Ishikawa (cell line): Measurements from ENCODE around the gene FHOD1.

ENCODE experiments used
- CEBPB ChIP-seq: IDR thresholded peaks from 2 replicates; pipeline ENCODE4 v1.6.1; 2012
- CREB1 ChIP-seq: IDR thresholded peaks from 2 replicates; pipeline ENCODE4 v1.6.1; 2012; ENCODE audit warnings: low read depth
- EGR1 ChIP-seq: IDR thresholded peaks from 2 replicates; pipeline ENCODE4 v1.6.1; 2012
- EP300 ChIP-seq: IDR thresholded peaks from 2 replicates; pipeline ENCODE4 v1.6.1; 2012; ENCODE audit warnings: borderline replicate concordance
- FOXM1 ChIP-seq: IDR thresholded peaks from 2 replicates; pipeline ENCODE4 v1.6.1; 2012; ENCODE audit warnings: low read depth, borderline replicate concordance
- NFIC ChIP-seq: IDR thresholded peaks from 2 replicates; pipeline ENCODE4 v1.6.1; 2012
- RAD21 ChIP-seq: IDR thresholded peaks from 2 replicates; pipeline ENCODE4 v1.6.1; 2012; ENCODE audit warnings: low read depth
- TAF1 ChIP-seq: IDR thresholded peaks from 2 replicates; pipeline ENCODE4 v1.6.1; 2012; ENCODE audit warnings: low read depth, mild to moderate bottlenecking
- TCF12 ChIP-seq: IDR thresholded peaks from 2 replicates; pipeline ENCODE4 v1.6.1; 2012; ENCODE audit warnings: low read depth
- TEAD4 ChIP-seq: IDR thresholded peaks from 2 replicates; pipeline ENCODE4 v1.6.1; 2012
- YY1 ChIP-seq: IDR thresholded peaks from 2 replicates; pipeline ENCODE4 v1.6.1; 2012; ENCODE audit warnings: low read depth
- ZBTB7A ChIP-seq: IDR thresholded peaks from 2 replicates; pipeline ENCODE4 v1.6.1; 2012; ENCODE audit warnings: low read depth
- TF ChIP-seq, protein P1 (sequence below): IDR thresholded peaks from 2 replicates; pipeline ENCODE4 v1.6.1; 2012
- TF ChIP-seq, protein P2 (sequence below): IDR thresholded peaks from 2 replicates; pipeline ENCODE4 v1.6.1; 2012
- TF ChIP-seq, protein P3 (sequence below): IDR thresholded peaks from 2 replicates; pipeline ENCODE4 v1.6.1; 2012; ENCODE audit warnings: low read depth, mild to moderate bottlenecking

Gene FHOD1

DNA sequence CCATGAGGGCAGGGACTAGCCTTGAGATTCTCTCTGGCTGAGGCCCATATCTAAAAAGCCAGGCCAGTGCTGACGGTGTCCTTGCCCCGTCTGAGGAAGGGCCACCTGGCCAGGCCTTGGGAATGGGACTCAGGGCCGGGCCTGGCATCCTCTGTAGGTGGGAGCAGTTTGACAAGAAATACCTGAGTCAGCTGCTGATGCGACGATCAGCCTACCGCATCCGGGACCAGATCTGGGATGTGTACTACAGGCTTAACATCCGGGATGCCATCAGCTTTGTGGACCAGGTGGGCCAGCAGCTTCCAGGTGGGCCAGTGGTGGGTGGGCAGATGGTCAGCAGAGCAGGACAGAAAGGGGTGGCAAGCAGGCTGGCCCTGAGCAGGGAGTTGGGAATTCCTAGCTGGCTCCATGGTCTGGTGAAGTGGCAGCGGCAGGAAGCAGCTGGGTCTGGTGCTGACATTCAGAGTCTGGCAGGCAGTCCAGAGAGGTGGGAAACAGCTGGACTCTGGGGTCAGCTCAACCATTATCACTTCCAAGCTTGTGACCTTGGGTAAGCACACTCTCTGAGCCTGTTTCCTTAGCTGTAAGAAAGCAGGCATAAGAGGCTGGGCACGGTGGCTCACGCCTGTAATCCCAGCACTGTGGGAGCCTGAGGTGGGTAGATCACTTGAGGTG lies 11.0 kb upstream of the FHOD1 start:
- TF ChIP-seq RAD21 (no peak), TAF1 (no peak)
- TF ChIP-seq, protein P1, sequence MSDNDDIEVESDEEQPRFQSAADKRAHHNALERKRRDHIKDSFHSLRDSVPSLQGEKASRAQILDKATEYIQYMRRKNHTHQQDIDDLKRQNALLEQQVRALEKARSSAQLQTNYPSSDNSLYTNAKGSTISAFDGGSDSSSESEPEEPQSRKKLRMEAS, result no peak

DNA sequence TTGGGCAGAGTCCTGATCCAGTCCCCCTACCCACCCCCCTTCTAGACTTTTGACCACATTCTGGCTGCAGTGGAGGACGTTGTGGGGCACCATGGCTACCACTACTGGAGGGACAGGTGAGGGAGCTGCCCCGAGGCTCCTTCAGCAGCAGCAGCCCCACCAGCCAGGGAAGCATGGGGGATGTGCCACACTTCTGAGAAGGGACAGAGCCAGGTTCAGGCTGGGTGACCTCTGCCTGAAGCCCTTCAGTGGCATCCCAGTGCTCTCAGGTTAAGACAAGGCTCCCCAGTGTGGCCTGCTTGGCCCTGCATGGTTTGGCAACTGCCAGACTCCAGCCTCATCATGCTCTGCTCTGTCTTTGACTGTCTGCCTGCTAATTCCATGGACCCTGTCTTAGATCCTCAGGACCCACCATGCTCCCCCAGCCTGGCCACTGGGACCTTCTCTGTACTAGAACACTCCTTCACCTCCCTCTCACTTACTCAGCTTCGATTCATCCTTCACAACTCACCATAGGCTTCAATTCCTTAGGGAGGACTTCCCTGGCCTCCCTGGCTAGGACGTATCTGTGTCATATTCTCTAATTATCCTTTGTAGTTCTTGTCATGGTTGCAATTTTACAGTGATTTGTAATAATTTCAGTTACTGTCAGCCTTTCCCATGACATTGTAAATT lies 10.3 kb upstream of the FHOD1 start:
- TF ChIP-seq, protein P2, sequence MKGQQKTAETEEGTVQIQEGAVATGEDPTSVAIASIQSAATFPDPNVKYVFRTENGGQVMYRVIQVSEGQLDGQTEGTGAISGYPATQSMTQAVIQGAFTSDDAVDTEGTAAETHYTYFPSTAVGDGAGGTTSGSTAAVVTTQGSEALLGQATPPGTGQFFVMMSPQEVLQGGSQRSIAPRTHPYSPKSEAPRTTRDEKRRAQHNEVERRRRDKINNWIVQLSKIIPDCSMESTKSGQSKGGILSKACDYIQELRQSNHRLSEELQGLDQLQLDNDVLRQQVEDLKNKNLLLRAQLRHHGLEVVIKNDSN, result no peak
- TF ChIP-seq FOXM1, result no peak

DNA sequence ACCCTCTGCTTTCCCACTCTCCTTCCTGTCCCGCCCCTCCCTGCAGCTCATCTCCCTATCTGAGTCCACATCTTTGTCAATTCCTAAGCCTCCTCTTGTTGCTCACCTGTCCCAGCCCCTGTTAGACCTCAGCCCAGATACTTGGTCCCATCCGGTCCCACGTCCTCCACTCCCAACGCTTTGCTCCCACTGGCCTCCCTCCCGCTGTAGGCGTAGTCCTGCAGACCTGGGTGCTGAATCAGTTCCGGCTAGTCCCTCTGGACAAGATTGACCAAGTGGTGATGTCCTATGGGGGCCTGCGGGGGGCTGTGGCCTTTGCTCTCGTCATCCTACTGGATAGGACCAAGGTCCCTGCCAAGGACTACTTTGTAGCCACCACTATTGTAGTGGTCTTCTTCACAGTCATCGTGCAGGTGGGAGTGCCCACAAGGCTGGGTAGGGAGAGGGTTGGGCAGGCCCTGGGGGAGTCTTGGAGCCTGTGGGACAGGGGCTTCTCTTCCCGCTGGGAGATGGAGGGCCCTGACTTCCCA lies 9.5 kb upstream of the FHOD1 start:
- TF ChIP-seq TCF12 (no peak), TEAD4 (no peak), FOXM1 (no peak), YY1 (no peak), EGR1 (no peak), EP300 (no peak), TAF1 (no peak), ZBTB7A (no peak), NFIC (no peak), CEBPB (no peak), RAD21 (no peak), CREB1 (no peak)
- TF ChIP-seq, protein P1, result no peak
- TF ChIP-seq, protein P3, sequence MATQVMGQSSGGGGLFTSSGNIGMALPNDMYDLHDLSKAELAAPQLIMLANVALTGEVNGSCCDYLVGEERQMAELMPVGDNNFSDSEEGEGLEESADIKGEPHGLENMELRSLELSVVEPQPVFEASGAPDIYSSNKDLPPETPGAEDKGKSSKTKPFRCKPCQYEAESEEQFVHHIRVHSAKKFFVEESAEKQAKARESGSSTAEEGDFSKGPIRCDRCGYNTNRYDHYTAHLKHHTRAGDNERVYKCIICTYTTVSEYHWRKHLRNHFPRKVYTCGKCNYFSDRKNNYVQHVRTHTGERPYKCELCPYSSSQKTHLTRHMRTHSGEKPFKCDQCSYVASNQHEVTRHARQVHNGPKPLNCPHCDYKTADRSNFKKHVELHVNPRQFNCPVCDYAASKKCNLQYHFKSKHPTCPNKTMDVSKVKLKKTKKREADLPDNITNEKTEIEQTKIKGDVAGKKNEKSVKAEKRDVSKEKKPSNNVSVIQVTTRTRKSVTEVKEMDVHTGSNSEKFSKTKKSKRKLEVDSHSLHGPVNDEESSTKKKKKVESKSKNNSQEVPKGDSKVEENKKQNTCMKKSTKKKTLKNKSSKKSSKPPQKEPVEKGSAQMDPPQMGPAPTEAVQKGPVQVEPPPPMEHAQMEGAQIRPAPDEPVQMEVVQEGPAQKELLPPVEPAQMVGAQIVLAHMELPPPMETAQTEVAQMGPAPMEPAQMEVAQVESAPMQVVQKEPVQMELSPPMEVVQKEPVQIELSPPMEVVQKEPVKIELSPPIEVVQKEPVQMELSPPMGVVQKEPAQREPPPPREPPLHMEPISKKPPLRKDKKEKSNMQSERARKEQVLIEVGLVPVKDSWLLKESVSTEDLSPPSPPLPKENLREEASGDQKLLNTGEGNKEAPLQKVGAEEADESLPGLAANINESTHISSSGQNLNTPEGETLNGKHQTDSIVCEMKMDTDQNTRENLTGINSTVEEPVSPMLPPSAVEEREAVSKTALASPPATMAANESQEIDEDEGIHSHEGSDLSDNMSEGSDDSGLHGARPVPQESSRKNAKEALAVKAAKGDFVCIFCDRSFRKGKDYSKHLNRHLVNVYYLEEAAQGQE, result no peak
- TF ChIP-seq, protein P2, result no peak

DNA sequence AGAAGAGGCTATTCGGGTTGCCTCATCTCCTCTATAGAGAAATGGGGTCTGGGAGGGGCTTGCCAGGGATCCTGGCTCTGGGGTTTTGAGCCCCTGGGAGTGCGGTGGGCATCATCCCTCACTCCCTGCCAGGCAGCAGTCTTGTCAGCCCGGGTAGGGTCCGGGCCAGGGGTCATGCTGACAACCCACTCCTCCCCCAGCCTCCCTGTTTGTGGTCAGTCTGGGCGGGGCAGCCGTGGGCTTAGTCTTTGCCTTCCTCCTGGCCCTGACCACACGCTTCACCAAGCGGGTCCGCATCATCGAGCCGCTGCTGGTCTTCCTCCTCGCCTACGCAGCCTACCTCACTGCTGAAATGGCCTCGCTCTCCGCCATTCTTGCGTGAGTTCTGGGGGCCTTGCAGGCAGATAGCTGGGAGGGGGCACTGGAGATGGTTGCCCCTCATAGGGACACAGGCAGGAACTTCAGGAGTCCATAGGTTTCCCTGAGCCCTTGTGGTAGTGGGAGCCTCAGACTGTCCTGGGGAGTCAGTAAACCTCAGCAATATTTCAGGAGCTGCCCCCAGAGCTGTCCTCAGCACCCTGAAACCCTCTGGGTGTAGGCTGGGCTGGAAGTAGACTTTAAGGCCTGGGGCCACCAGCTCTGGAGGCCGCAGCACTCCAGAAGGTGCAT lies 8.4 kb upstream of the FHOD1 start:
- TF ChIP-seq TCF12 (no peak), RAD21 (no peak), YY1 (no peak), EGR1 (no peak), ZBTB7A (no peak), CREB1 (no peak)
- TF ChIP-seq, protein P3, result no peak
- TF ChIP-seq, protein P1, result no peak
- TF ChIP-seq, protein P2, result no peak

DNA sequence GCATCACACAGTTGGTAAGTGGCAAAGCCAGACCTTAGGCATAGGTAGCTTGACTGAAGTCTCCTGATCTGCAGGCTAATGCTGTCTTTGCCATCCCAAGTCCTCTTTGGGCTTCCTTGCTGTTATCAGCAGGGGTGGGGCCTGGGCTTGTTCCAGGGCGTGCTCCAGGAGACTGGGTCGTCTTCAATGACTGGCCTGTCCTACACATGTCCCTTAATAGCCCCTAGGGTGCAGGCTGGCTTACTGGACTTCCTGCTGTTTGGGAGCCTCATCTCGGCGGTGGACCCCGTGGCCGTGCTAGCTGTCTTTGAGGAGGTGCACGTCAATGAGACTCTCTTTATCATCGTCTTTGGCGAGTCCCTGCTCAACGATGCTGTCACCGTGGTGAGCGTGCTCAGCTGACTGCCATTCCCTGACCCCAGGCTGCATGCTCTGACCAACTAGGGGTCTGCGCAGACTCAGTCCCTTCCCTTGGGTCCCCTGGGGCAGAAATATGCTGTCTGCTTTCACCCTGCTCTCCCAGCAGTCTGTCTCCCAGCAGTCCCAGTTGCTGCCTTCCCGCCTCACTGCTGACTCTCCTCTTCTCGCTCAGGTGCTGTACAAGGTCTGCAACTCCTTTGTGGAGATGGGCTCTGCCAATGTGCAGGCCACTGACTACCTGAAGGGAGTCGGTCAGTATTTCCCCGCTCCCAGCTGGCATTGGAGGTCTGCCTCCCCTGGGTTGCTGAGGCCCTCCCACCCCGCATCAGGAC lies 7.7 kb upstream of the FHOD1 start:
- TF ChIP-seq, protein P1, result no peak
- no peak for TF ChIP-seq CREB1
- TF ChIP-seq, protein P2, result no peak
- TF ChIP-seq, protein P3, result no peak
- TF ChIP-seq YY1, result no peak
- no peak for TF ChIP-seq TAF1
- no peak for TF ChIP-seq RAD21
- TF ChIP-seq ZBTB7A, result no peak
- no peak for TF ChIP-seq TEAD4
- TF ChIP-seq FOXM1, result no peak
- TF ChIP-seq CEBPB, result no peak
- no peak for TF ChIP-seq EP300
- no peak for TF ChIP-seq EGR1
- TF ChIP-seq NFIC, result no peak
- no peak for TF ChIP-seq TCF12
